Left lung (tissue), 10 donors: ENCODE measurements around the gene GK2. TPM values are rescaled to one million over a fixed set of nuclear protein-coding genes. Genes with fewer than 3 reads are reported as not detected.

Experiments used
- ATAC-seq: fragments of 200-7000 bp; cut with Tn5 transposase; one replicate; pipeline ENCODE4 v1.9.1; 2020; ENCODE audit warnings: moderate library complexity
- DNase-seq, 4 donors: peaks; one replicate each; pipeline ENCODE4 v3.0.0-alpha.2; 2013 to 2020
- H3K27ac ChIP-seq, 2 donors: fragments of 200-600 bp; sonication (generic) in 1 of 2; one replicate each; pipeline versions ENCODE4 v1.5.0 to v1.8.0; 2020 to 2021
- H3K27me3 ChIP-seq, 2 donors: fragments of 200-600 bp; sonication (generic) in 1 of 2; one replicate each; pipeline versions ENCODE4 v1.5.0 to v1.8.0; 2020 to 2021
- H3K36me3 ChIP-seq, 2 donors: fragments of 200-600 bp; sonication (generic) in 1 of 2; one replicate each; pipeline versions ENCODE4 v1.5.0 to v1.8.0; 2020 to 2021
- H3K4me1 ChIP-seq, 2 donors: fragments of 200-600 bp; one replicate each; pipeline ENCODE4 v1.8.0; 2021
- H3K4me3 ChIP-seq, 2 donors: fragments of 200-600 bp; sonication (generic) in 1 of 2; one replicate each; pipeline versions ENCODE4 v1.5.0 to v1.8.0; 2020 to 2021; ENCODE audit warnings: mild to moderate bottlenecking in 1 of 2
- H3K9me3 ChIP-seq, 2 donors: fragments of 200-600 bp; sonication (generic) in 1 of 2; one replicate each; pipeline versions ENCODE4 v1.5.0 to v1.8.0; 2020 to 2021
- intact Hi-C, 2 donors: fragments of 100-400 bp; cut with DNase I; formaldehyde crosslinking; loops; one replicate each; pipeline versions ENCODE4 v1.11.2 to v1.14.2; 2022
- polyA plus RNA-seq, 6 donors: library from polyadenylated mRNA; unstranded; fragments of 120-200 nt; gene quantifications; one replicate each; pipeline ENCODE4 v1.2.1, GENCODE V29; 2013; ENCODE audit not compliant: insufficient read length in 6 of 6
- total RNA-seq, 2 donors: library from RNA; stranded (reverse); fragmentation: NEBNext Ultra II Directional; extraction: Animal tissue kit (Norgen Biotek cat#: 25700); gene quantifications; one replicate each; pipeline ENCODE4 v1.2.1, GENCODE V29; 2021
- TF ChIP-seq, protein P1 (sequence below), 2 donors: fragments of 200-600 bp; sonication (generic) in 1 of 2; IDR thresholded peaks; one replicate each; pipeline versions ENCODE4 v1.5.0 to v1.8.0; 2021; ENCODE audit warnings: antibody characterized with exemption in 2 of 2
- donor health status: DM: no; HTN: yes; CAD: no.
- donor health status: DM: no; HTN: no; CAD: no.

The GK2 gene
- total and polyA plus RNA-seq, 8 donors: not detected

- no peak overlapping the region for H3K27ac ChIP-seq
- H3K36me3 ChIP-seq: no peaks in the 10 kb centered on the region
- no peaks in the 10 kb centered on the region for H3K9me3 ChIP-seq
- no peaks in the 10 kb centered on the region for H3K4me1 ChIP-seq
- TF ChIP-seq, protein P1, sequence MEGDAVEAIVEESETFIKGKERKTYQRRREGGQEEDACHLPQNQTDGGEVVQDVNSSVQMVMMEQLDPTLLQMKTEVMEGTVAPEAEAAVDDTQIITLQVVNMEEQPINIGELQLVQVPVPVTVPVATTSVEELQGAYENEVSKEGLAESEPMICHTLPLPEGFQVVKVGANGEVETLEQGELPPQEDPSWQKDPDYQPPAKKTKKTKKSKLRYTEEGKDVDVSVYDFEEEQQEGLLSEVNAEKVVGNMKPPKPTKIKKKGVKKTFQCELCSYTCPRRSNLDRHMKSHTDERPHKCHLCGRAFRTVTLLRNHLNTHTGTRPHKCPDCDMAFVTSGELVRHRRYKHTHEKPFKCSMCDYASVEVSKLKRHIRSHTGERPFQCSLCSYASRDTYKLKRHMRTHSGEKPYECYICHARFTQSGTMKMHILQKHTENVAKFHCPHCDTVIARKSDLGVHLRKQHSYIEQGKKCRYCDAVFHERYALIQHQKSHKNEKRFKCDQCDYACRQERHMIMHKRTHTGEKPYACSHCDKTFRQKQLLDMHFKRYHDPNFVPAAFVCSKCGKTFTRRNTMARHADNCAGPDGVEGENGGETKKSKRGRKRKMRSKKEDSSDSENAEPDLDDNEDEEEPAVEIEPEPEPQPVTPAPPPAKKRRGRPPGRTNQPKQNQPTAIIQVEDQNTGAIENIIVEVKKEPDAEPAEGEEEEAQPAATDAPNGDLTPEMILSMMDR (IDR thresholded peaks at IDR 0.05): no peak
- H3K4me3 ChIP-seq: no peak overlapping the region
- intact Hi-C loops: no loop called here
- H3K27me3 ChIP-seq: no peaks in the 10 kb centered on the region
- no peak for DNase-seq
- no peak for ATAC-seq
Measured at GRCh38 chr4:79445371-79445781, 37.3 kb upstream of the GK2 start.

DNA sequence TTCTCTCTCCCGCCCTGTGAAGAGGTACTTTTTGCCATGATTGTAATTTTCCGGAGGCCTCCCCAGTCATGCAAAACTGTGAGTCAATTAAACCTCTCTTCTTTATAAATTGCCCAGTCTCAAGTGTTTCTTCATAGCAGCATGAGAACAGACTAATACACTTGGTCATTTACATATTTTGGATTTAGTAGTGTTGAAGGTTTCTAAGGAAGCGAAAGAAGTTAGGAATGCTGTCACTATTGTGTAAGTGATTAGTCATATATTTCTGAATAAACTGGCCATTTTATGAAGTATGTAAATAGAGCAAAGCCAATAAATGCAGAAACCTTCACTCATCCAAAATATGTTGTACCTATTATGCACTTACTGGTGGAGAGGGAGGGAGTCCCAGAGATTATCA is 34.4 kb upstream of the GK2 start:
- TF ChIP-seq, protein P1 (IDR thresholded peaks at IDR 0.05): no peak
- H3K4me3 ChIP-seq: no peak overlapping the region
- ATAC-seq (no peak), DNase-seq (no peak)
- no peaks in the 10 kb centered on the region for H3K9me3 ChIP-seq
- intact Hi-C loops: no loop called here
- H3K36me3 ChIP-seq: no peaks in the 10 kb centered on the region
- no peaks in the 10 kb centered on the region for H3K27me3 ChIP-seq
- H3K27ac ChIP-seq: no peak overlapping the region
- no peaks in the 10 kb centered on the region for H3K4me1 ChIP-seq

GRCh38 chr4:79439489-79439888 is 31.5 kb upstream of the GK2 start:
- Histone ChIP-seq H3K4me1 (no peaks in the 10 kb centered on the region), H3K9me3 (no peaks in the 10 kb centered on the region), H3K4me3 (no peak overlapping the region), H3K36me3 (no peaks in the 10 kb centered on the region), H3K27ac (no peak overlapping the region), H3K27me3 (no peaks in the 10 kb centered on the region)
- DNase-seq: no peak
- intact Hi-C loops: no loop called here
- ATAC-seq: no peak
- TF ChIP-seq, protein P1 (IDR thresholded peaks at IDR 0.05): no peak

DNA sequence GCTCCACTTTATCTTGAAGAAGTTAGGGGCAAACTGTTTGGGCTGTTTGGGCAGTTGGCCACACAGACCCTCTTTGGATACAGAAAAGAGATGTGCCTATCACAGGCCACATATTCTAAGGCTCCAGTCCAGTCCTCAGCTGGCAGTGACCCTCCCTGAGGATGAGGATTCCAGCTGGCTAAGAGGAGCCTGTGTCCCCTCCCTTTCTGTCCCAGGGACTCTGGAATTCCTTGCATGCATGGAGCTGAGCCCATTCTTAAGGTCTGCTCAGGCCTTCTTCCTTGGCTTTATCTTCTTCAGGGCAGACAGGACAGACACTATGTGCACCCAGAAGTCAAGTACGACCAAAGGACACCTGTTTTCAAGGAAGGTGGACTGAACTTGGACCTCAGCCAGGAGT is 23.8 kb upstream of the GK2 start:
- no peak for DNase-seq
- Histone ChIP-seq H3K4me1 (no peaks in the 10 kb centered on the region), H3K27ac (no peak overlapping the region), H3K4me3 (no peak overlapping the region), H3K9me3 (no peaks in the 10 kb centered on the region), H3K27me3 (no peaks in the 10 kb centered on the region), H3K36me3 (no peaks in the 10 kb centered on the region)
- no peak for ATAC-seq
- TF ChIP-seq, protein P1 (IDR thresholded peaks at IDR 0.05): no peak
- intact Hi-C loops: no loop called here

DNA sequence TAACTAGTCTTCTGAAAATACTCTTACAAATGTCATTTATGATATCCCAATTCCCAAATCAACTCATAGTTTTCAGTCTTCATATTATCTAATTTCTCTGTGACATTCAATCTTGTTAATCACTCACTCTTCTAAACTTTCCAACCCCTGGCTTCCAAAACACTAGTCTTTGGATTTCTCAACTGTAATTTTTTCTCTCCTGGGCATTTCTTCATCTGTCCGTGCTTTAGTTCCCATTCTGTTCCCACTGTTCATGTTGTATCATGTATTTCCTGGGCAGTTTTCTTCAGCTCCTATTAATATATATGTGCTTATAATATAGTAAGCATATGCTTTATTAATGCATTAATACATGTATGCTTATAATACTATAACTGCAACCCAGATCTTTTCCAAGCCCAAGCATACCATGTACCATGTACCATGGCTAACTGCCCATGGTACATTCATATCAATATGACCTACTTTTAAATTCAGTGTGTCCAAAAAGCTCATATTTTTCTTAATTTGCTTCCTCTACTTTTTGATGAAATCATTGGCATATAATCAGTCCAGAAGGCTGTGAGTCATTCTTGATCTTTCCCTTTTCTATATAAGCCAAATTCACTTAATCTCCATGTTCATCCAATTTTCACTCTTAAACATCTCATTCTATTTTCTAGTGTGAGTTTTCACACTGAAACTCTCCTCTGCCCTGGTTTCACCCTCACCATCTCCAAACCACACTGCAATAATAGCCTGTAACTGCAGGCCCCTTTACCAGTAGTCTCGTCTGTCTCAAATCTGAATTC is 21.3 kb upstream of the GK2 start:
- DNase-seq (no peak), ATAC-seq (no peak)
- Histone ChIP-seq H3K4me1 (no peaks in the 10 kb centered on the region), H3K27me3 (no peaks in the 10 kb centered on the region), H3K36me3 (no peaks in the 10 kb centered on the region), H3K4me3 (no peak overlapping the region), H3K9me3 (no peaks in the 10 kb centered on the region), H3K27ac (no peak overlapping the region)
- intact Hi-C loops: no loop called here
- TF ChIP-seq, protein P1 (IDR thresholded peaks at IDR 0.05): no peak
